ENCODE results near the gene MLH1. TPM values are rescaled to one million over a fixed set of nuclear protein-coding genes. Genes with fewer than 3 reads are reported as not detected.

MLH1 gene
- total and polyA plus RNA-seq, 5 donors: 27.8 to 38.9 (median 36.7) TPM

DNA sequence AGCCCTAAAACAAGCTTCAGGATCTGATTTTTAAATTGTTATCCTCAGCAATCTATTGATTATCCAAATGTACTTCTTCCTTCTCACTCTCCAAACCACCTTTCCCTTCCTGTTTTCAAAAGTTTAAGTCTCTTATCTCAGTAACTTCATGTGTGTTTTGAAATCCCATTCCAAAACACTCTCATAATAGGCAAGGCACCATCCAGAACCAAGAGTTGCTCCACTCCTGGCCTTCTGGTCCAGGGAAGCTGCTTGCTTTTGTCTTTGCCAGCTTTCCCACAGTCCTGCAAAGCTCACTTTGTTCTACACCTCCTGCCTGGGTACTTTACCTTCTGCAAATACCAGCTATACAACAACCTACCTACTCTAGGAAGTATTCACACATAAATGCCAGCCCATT, 63.5 kb downstream of the MLH1 start:
- Histone ChIP-seq H3K4me1 (ENCODE audit: control insufficient read depth, insufficient read depth, low read length) (peaks cover 5% of the 10 kb centered on the region), H3K27me3 (ENCODE audit: control insufficient read depth, insufficient read depth) (no peaks in the 10 kb centered on the region), H3K4me3 (ENCODE audit: low read length) (no peak overlapping the region), H3K27ac (ENCODE audit: low read length) (no peak overlapping the region), H3K9me3 (ENCODE audit: control insufficient read depth, low read length) (no peaks in the 10 kb centered on the region)
- intact Hi-C loops (cut with DNase I): no loop called here
- ATAC-seq (no peak), DNase-seq (no peak)

DNA sequence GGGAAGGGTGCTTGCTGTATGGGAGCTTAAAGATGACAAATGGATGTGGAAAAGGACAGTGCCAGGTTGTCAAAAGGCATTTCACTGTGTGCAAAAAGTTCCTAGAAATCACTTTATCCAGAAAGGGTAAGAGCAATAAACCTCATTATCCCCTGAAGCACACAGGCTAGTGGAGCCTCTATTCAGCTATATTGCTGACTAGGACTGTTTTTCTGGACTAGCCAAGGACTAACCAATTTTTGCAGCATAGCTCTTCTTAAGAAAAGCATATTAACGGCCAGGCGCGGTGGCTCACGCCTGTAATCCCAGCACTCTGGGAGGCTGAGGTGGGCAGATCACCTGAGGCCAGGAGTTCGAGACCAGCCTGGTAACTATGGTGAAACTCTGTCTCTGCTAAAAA, 64.8 kb downstream of the MLH1 start:
- intact Hi-C loops (cut with DNase I): no loop called here
- DNase-seq: no peak
- no peak overlapping the region for H3K27ac ChIP-seq (ENCODE audit: low read length)
- no peak for ATAC-seq
- H3K4me1 ChIP-seq (ENCODE audit: control insufficient read depth, insufficient read depth, low read length): peaks cover 5% of the 10 kb centered on the region
- H3K9me3 ChIP-seq (ENCODE audit: control insufficient read depth, low read length): no peaks in the 10 kb centered on the region
- no peak overlapping the region for H3K4me3 ChIP-seq (ENCODE audit: low read length)
- no peaks in the 10 kb centered on the region for H3K27me3 ChIP-seq (ENCODE audit: control insufficient read depth, insufficient read depth)
- WGBS: 94% methylated on average over 5 of the region's 5 CpGs

DNA sequence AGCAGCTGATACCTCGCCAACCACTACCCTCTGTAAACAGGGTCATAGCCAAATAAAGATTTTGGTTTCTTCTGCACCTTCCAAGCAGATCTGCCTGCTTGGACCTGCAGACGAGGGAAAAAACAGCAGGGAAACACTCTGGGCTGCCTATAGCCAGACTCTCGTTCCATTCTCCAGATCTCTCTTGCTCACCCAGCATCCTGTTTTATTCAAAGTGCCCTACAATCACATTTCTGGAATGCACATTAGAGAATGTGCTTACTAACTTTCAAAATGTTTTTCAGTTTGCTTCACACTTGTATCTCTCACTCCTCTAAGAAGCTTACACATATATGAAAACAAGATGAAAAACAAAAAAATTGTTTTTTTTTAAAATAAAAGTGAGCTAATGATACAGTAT, 71.4 kb downstream of the MLH1 start:
- Histone ChIP-seq H3K9me3 (ENCODE audit: control insufficient read depth, low read length) (no peaks in the 10 kb centered on the region), H3K27ac (ENCODE audit: low read length) (no peak overlapping the region), H3K4me3 (ENCODE audit: low read length) (no peak overlapping the region), H3K4me1 (ENCODE audit: control insufficient read depth, insufficient read depth, low read length) (no peaks in the 10 kb centered on the region), H3K27me3 (ENCODE audit: control insufficient read depth, insufficient read depth) (no peaks in the 10 kb centered on the region)
- intact Hi-C loops (cut with DNase I): no loop called here
- DNase-seq: no peak
- no peak for ATAC-seq
- WGBS: 77% methylated on average over 3 of the region's 3 CpGs

GRCh38 chr3:37067577-37067976, 74.3 kb downstream of the MLH1 start:
- no peak overlapping the region for H3K4me3 ChIP-seq (ENCODE audit: low read length)
- DNase-seq (no peak), ATAC-seq (no peak)
- intact Hi-C loops (cut with DNase I): no loop called here
- H3K27me3 ChIP-seq (ENCODE audit: control insufficient read depth, insufficient read depth): no peaks in the 10 kb centered on the region
- no peaks in the 10 kb centered on the region for H3K9me3 ChIP-seq (ENCODE audit: control insufficient read depth, low read length)
- WGBS: 93% methylated on average over 3 of the region's 3 CpGs
- no peak overlapping the region for H3K27ac ChIP-seq (ENCODE audit: low read length)
- no peaks in the 10 kb centered on the region for H3K4me1 ChIP-seq (ENCODE audit: control insufficient read depth, insufficient read depth, low read length)

DNA sequence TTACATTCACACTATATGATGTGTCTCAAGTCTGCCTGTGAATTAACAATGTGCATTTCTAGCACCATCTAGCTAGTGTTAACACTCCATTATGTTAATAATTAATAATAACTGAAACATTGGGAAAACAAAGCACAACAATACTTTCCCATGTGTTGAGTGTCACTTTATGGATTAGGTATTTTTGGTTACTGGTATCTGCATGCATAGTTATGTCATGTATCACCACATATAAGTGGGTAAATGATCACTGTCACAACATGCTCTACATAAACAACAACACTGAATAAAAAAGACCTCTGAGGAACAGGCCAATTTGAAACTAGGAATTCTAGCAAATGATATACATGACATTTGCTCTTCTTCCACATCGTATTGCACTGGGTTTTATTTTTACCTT, 74.7 kb downstream of the MLH1 start:
- no peak for ATAC-seq
- no peak for DNase-seq
- intact Hi-C loops (cut with DNase I): no loop called here

GRCh38 chr3:37071921-37072320, 78.6 kb downstream of the MLH1 start:
- WGBS: 90% methylated on average over 3 of the region's 3 CpGs
- DNase-seq: no peak
- Histone ChIP-seq H3K27ac (ENCODE audit: low read length) (no peak overlapping the region), H3K27me3 (ENCODE audit: control insufficient read depth, insufficient read depth) (no peaks in the 10 kb centered on the region), H3K9me3 (ENCODE audit: control insufficient read depth, low read length) (no peaks in the 10 kb centered on the region), H3K4me1 (ENCODE audit: control insufficient read depth, insufficient read depth, low read length) (peaks cover 3% of the 10 kb centered on the region), H3K4me3 (ENCODE audit: low read length) (no peak overlapping the region)
- no peak for ATAC-seq
- intact Hi-C loops (cut with DNase I): no loop called here

More for the DNA sequence above, 74.7 kb downstream of the MLH1 start:
- no peak overlapping the region for H3K4me3 ChIP-seq (ENCODE audit: low read length)
- no peaks in the 10 kb centered on the region for H3K9me3 ChIP-seq (ENCODE audit: control insufficient read depth, low read length)
- H3K27me3 ChIP-seq (ENCODE audit: control insufficient read depth, insufficient read depth): no peaks in the 10 kb centered on the region
- 70% methylated on average over 1 of the region's 1 CpG for WGBS
- H3K4me1 ChIP-seq (ENCODE audit: control insufficient read depth, insufficient read depth, low read length): peaks cover 3% of the 10 kb centered on the region
- H3K27ac ChIP-seq (ENCODE audit: low read length): no peak overlapping the region

- H3K4me3 ChIP-seq (ENCODE audit: low read length): no peak overlapping the region
- H3K27me3 ChIP-seq (ENCODE audit: control insufficient read depth, insufficient read depth): no peaks in the 10 kb centered on the region
- peak in 1 of 2 donors; percentile 45 for ATAC-seq
- H3K4me1 ChIP-seq (ENCODE audit: control insufficient read depth, insufficient read depth, low read length): peaks cover 3% of the 10 kb centered on the region
- intact Hi-C loops (cut with DNase I): no loop called here
- H3K9me3 ChIP-seq (ENCODE audit: control insufficient read depth, low read length): no peaks in the 10 kb centered on the region
- 13% methylated on average over 2 of the region's 2 CpGs for WGBS
- H3K27ac ChIP-seq (ENCODE audit: low read length): no peak overlapping the region
- peak in 1 of 3 donors; percentile 52 for DNase-seq
Measured at GRCh38 chr3:37072892-37073291, 79.6 kb downstream of the MLH1 start.

GRCh38 chr3:37074178-37074577, 80.9 kb downstream of the MLH1 start:
- no peak overlapping the region for H3K4me3 ChIP-seq (ENCODE audit: low read length)
- no peaks in the 10 kb centered on the region for H3K27me3 ChIP-seq (ENCODE audit: control insufficient read depth, insufficient read depth)
- WGBS: 66% methylated on average over 3 of the region's 3 CpGs
- peaks cover 3% of the 10 kb centered on the region for H3K4me1 ChIP-seq (ENCODE audit: control insufficient read depth, insufficient read depth, low read length)
- DNase-seq (no peak), ATAC-seq (no peak)
- H3K27ac ChIP-seq (ENCODE audit: low read length): no peak overlapping the region
- intact Hi-C loops (cut with DNase I): no loop called here
- no peaks in the 10 kb centered on the region for H3K9me3 ChIP-seq (ENCODE audit: control insufficient read depth, low read length)

DNA sequence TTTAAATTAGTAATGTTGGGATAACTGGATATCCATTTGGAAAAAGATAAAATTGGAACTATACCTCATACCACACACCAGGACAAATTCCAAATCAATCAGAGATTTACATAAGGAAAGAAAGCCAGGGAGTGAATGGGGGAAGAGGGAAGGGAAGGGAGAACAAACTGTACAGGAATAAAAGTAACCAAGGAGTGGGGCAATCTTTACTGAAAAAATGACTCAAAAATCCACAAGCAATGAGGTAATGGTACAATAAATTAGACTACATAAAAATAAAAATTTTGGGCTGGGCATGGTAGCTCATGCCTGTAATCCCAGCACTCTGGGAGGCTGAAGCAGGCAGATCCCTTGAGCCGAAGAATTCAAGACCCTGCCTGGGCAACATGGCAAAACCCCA, 82.6 kb downstream of the MLH1 start:
- WGBS: 100% methylated on average over 1 of the region's 1 CpG
- H3K4me3 ChIP-seq (ENCODE audit: low read length): no peak overlapping the region
- ATAC-seq: no peak
- DNase-seq: no peak
- no peak overlapping the region for H3K27ac ChIP-seq (ENCODE audit: low read length)
- no peaks in the 10 kb centered on the region for H3K9me3 ChIP-seq (ENCODE audit: control insufficient read depth, low read length)
- H3K27me3 ChIP-seq (ENCODE audit: control insufficient read depth, insufficient read depth): no peaks in the 10 kb centered on the region
- intact Hi-C loops (cut with DNase I): no loop called here
- H3K4me1 ChIP-seq (ENCODE audit: control insufficient read depth, insufficient read depth, low read length): peaks cover 3% of the 10 kb centered on the region

DNA sequence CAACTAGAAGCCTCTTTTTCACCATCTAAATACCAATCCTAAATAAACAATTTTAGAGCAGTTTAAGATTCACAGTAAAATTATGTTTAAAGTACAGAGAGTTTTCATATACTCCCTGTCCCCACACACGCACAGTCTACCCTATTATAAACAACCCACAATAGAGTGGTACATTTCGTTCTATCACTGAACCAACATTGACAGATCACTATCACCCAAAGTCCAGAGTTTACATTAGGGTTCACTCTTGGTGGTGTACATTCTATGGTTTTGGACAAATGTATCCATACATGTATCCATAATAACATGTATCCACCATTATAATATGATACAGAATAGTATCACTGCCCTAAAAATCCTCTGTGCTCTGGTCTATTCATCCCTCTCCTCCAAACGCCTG, 89.0 kb downstream of the MLH1 start:
- intact Hi-C loops (cut with DNase I): no loop called here
- H3K27ac ChIP-seq (ENCODE audit: low read length): no peak overlapping the region
- no peak overlapping the region for H3K4me3 ChIP-seq (ENCODE audit: low read length)
- 92% methylated on average over 3 of the region's 3 CpGs for WGBS
- no peak for ATAC-seq
- H3K4me1 ChIP-seq (ENCODE audit: control insufficient read depth, insufficient read depth, low read length): no peaks in the 10 kb centered on the region
- no peaks in the 10 kb centered on the region for H3K27me3 ChIP-seq (ENCODE audit: control insufficient read depth, insufficient read depth)
- no peak for DNase-seq
- no peaks in the 10 kb centered on the region for H3K9me3 ChIP-seq (ENCODE audit: control insufficient read depth, low read length)

DNA sequence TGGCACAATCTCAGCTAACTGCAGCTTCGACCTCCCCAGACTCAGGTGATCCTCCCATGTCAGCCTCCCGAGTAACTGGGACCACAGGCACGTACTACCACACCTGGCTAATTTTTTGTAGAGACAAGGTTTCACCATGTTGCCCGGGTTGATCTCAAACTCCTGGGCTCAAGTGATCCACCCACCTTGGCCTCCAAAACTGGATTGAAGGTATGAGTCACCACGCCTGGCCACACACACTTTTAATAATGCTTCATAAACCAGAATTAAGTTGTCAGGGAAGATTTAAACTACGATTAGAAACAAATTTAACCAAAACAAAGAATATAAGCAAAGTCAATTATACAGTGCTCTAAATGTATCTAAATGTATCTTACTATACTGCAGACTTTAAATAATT, 93.6 kb downstream of the MLH1 start:
- no peak overlapping the region for H3K27ac ChIP-seq (ENCODE audit: low read length)

DNA sequence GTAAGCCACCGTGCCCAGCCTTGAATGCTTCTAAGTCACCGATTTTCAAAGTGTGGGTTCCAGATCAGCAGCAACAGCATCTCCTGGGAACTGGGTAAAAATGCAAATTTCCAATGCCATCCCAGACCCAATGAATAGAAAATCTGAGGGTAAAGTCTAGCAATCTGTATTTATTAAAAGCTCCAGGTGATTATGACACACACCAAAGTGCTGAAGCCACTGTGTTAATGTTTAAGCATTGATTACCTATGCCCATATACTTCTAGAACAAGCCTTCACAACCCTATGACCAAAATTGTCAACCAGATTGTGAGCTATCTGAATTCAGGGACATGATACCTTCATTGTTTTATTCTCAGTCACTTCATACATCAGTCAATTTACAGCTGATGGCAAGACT, 94.6 kb downstream of the MLH1 start:
- Histone ChIP-seq H3K27me3 (ENCODE audit: control insufficient read depth, insufficient read depth) (no peaks in the 10 kb centered on the region), H3K4me3 (ENCODE audit: low read length) (no peak overlapping the region), H3K4me1 (ENCODE audit: control insufficient read depth, insufficient read depth, low read length) (peaks cover 2% of the 10 kb centered on the region), H3K27ac (ENCODE audit: low read length) (no peak overlapping the region), H3K9me3 (ENCODE audit: control insufficient read depth, low read length) (no peaks in the 10 kb centered on the region)
- ATAC-seq (no peak), DNase-seq (no peak)
- 95% methylated on average over 2 of the region's 2 CpGs for WGBS
- intact Hi-C loops (cut with DNase I): no loop called here

More for the DNA sequence above, 93.6 kb downstream of the MLH1 start:
- Histone ChIP-seq H3K9me3 (ENCODE audit: control insufficient read depth, low read length) (no peaks in the 10 kb centered on the region), H3K4me3 (ENCODE audit: low read length) (no peak overlapping the region), H3K27me3 (ENCODE audit: control insufficient read depth, insufficient read depth) (no peaks in the 10 kb centered on the region), H3K4me1 (ENCODE audit: control insufficient read depth, insufficient read depth, low read length) (no peaks in the 10 kb centered on the region)
- no peak for DNase-seq
- intact Hi-C loops (cut with DNase I): no loop called here
- ATAC-seq: no peak
- WGBS: 96% methylated on average over 6 of the region's 6 CpGs
